Endodermal cell (in vitro differentiated cells): ENCODE data around the gene PLPPR1. TPM values are rescaled to one million over a fixed set of nuclear protein-coding genes. Genes with fewer than 3 reads are reported as not detected.

Experiments
- DNase-seq: peaks from one replicate; pipeline ENCODE4 v3.0.0-alpha.2; 2017
- H3K27ac ChIP-seq: 2 replicates; pipeline ENCODE4 v1.5.1; 2013; ENCODE audit warnings: mild to moderate bottlenecking, low read depth, low read length, moderate library complexity
- H3K27me3 ChIP-seq: 2 replicates; pipeline ENCODE4 v1.6.1; 2013; ENCODE audit warnings: mild to moderate bottlenecking, low read length, moderate library complexity; ENCODE audit not compliant: insufficient read depth, control insufficient read depth, poor library complexity, severe bottlenecking
- H3K36me3 ChIP-seq: 2 replicates; pipeline ENCODE4 v1.7.0; 2013; ENCODE audit warnings: mild to moderate bottlenecking, low read length, moderate library complexity; ENCODE audit not compliant: control insufficient read depth, insufficient read depth
- H3K4me1 ChIP-seq: one replicate; pipeline ENCODE4 v1.7.0; 2013; ENCODE audit warnings: low read length; ENCODE audit not compliant: control insufficient read depth, insufficient read depth
- H3K4me3 ChIP-seq: 2 replicates; pipeline ENCODE4 v1.5.1; 2013; ENCODE audit warnings: mild to moderate bottlenecking, low read length, moderate library complexity
- H3K9ac ChIP-seq: 2 replicates; pipeline ENCODE4 v1.6.1; 2013; ENCODE audit warnings: mild to moderate bottlenecking, low read length, moderate library complexity; ENCODE audit not compliant: poor library complexity, severe bottlenecking; ENCODE audit errors: extremely low read depth
- H3K9me3 ChIP-seq: 2 replicates; pipeline ENCODE4 v1.6.1; 2013; ENCODE audit warnings: mild to moderate bottlenecking, low read length, moderate library complexity; ENCODE audit not compliant: control insufficient read depth
- H3K27ac Mint-ChIP-seq: 2 replicates; pipeline ENCODE4 v1.8.0; 2020; ENCODE audit warnings: mixed read lengths
- H3K27me3 Mint-ChIP-seq: 2 replicates; pipeline ENCODE4 v1.8.0; 2021; ENCODE audit warnings: mild to moderate bottlenecking, mixed read lengths; ENCODE audit not compliant: insufficient read depth
- H3K36me3 Mint-ChIP-seq: 2 replicates; pipeline ENCODE4 v1.8.0; 2020; ENCODE audit warnings: low read depth, mixed read lengths
- H3K4me1 Mint-ChIP-seq: 2 replicates; pipeline ENCODE4 v1.8.0; 2020; ENCODE audit warnings: mixed read lengths
- H3K4me3 Mint-ChIP-seq: 2 replicates; pipeline ENCODE4 v1.8.0; 2020; ENCODE audit warnings: mild to moderate bottlenecking, moderate library complexity, mixed read lengths
- H3K9me3 Mint-ChIP-seq: 2 replicates; pipeline ENCODE4 v1.8.0; 2020; ENCODE audit warnings: mild to moderate bottlenecking, mixed read lengths
- CTCF ChIP-seq: fragments of 200-600 bp; sonication (generic); conservative IDR thresholded peaks from 2 replicates; pipeline ENCODE4 v1.5.0; 2021; ENCODE audit warnings: antibody characterized with exemption, mild to moderate bottlenecking
- whole genome bisulfite sequencing, 2 experiments: methylation state at CpG; one replicate each; pipeline versions ENCODE4 v1.1.5 to v1.1.7; 2013; ENCODE audit warnings: missing lambda C conversion rate in 2 of 2, mixed read lengths in 1 of 2; ENCODE audit not compliant: insufficient coverage in 1 of 2, insufficient read length in 1 of 2; 5-methylcytosine and 5-hydroxymethylcytosine counted together
- total RNA-seq, 2 donors: library from RNA; stranded (reverse); fragmentation: NEBNext Ultra II Directional in 1 of 2; extraction: Animal tissue kit (Norgen Biotek cat#: 25700) in 1 of 2; gene quantifications; 2 replicates in 1 of 2; 3 replicates in 1 of 2; pipeline ENCODE4 v1.2.1, GENCODE V29; 2021

Gene PLPPR1
- total RNA-seq, 2 donors from 2014 or later = 1.5 to 4.6 TPM

GRCh38 chr9:101226803-101227202 lies 198.3 kb downstream of the PLPPR1 start:
- WGBS, 2 experiments = 62% methylated on average over 3 of the region's 3 CpGs; no CpG with 5 or more reads in 1 of the 2 experiments
- no peaks in the 10 kb centered on the region for H3K27me3 Mint-ChIP-seq
- H3K27ac ChIP-seq = no peak overlapping the region
- H3K27me3 ChIP-seq = no peaks in the 10 kb centered on the region
- no peaks in the 10 kb centered on the region for H3K4me1 ChIP-seq
- no peak overlapping the region for H3K4me3 Mint-ChIP-seq
- H3K4me3 ChIP-seq = no peak overlapping the region
- peak; percentile 69 for DNase-seq
- H3K9me3 ChIP-seq = no peaks in the 10 kb centered on the region
- H3K9me3 Mint-ChIP-seq = no peaks in the 10 kb centered on the region
- no peak overlapping the region for H3K9ac ChIP-seq
- peaks cover 7% of the 10 kb centered on the region for H3K4me1 Mint-ChIP-seq
- H3K27ac Mint-ChIP-seq = no peak overlapping the region
- H3K36me3 ChIP-seq = no peaks in the 10 kb centered on the region
- no peaks in the 10 kb centered on the region for H3K36me3 Mint-ChIP-seq
- peak; percentile 59 for TF ChIP-seq CTCF

- Histone ChIP-seq H3K27me3 (no peaks in the 10 kb centered on the region), H3K27ac (no peak overlapping the region), H3K36me3 (no peaks in the 10 kb centered on the region), H3K9me3 (no peaks in the 10 kb centered on the region), H3K4me3 (no peak overlapping the region), H3K9ac (no peak overlapping the region), H3K4me1 (no peaks in the 10 kb centered on the region)
- 86 to 100% methylated on average over 1 of the region's 1 CpG for WGBS, 2 experiments
- TF ChIP-seq CTCF = no peak
- Mint-ChIP-seq H3K4me1 (peaks cover 12% of the 10 kb centered on the region), H3K4me3 (no peak overlapping the region), H3K36me3 (no peaks in the 10 kb centered on the region), H3K27me3 (no peaks in the 10 kb centered on the region), H3K27ac (no peak overlapping the region), H3K9me3 (no peaks in the 10 kb centered on the region)
- DNase-seq = no peak
These were observed 201.1 kb downstream of the PLPPR1 start for GRCh38 chr9:101229606-101230005.

GRCh38 chr9:101232405-101232977 lies 204.0 kb downstream of the PLPPR1 start:
- Histone ChIP-seq H3K4me1 (no peaks in the 10 kb centered on the region), H3K36me3 (no peaks in the 10 kb centered on the region), H3K27ac (no peak overlapping the region), H3K9ac (no peak overlapping the region), H3K9me3 (no peaks in the 10 kb centered on the region), H3K27me3 (no peaks in the 10 kb centered on the region), H3K4me3 (no peak overlapping the region)
- Mint-ChIP-seq H3K36me3 (no peaks in the 10 kb centered on the region), H3K9me3 (no peaks in the 10 kb centered on the region), H3K27ac (no peak overlapping the region), H3K4me1 (peaks cover 16% of the 10 kb centered on the region), H3K27me3 (no peaks in the 10 kb centered on the region), H3K4me3 (no peak overlapping the region)
- 88 to 100% methylated on average over 1 to 2 of the region's 2 CpGs for WGBS, 2 experiments
- TF ChIP-seq CTCF = no peak
- no peak for DNase-seq
